ENCODE data around the gene IQGAP1. TPM values are rescaled to one million over a fixed set of nuclear protein-coding genes. Genes with fewer than 3 reads are reported as not detected.

IQGAP1 gene
- total and polyA plus RNA-seq, 4 experiments from 2014 or later = 86.1 to 132 (median 125) TPM

DNA sequence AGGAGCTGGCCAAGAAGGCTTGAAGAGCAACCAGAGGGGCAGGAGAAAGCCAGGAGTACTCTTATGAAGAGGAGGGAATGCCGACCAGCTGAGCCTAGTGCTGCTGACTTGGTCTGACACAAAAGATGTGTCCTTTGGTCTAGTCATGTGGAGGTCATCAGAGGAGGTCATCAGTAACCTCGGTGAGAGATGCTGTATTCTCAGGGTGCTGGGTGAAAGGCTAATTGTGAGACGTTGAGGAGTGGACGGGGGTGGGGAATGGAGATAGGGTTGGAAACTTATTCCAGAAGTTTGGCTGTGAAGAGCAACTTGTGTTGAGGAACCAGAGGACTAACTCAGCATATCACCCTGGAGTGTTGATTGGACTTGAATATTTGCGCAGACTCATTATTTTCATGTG is 147.2 kb downstream of the IQGAP1 start:
- Histone ChIP-seq H3K9me3 (ENCODE audit: control insufficient read depth in 1 of 2, low read length in 2 of 2) (no peaks in the 10 kb centered on the region), H3K27ac (ENCODE audit: low read depth, low read length) (no peak overlapping the region), H3K4me3 (ENCODE audit: low read length in 2 of 2) (no peak overlapping the region), H3K36me3 (ENCODE audit: insufficient read depth, low read length) (no peaks in the 10 kb centered on the region), H3K4me1 (ENCODE audit: insufficient read depth, low read length) (peaks cover 82% of the 10 kb centered on the region), H3K27me3 (ENCODE audit: insufficient read depth, low read length) (no peaks in the 10 kb centered on the region)
- H3K4me1 Mint-ChIP-seq = peaks cover 72 to 94% (median 82%) of the 10 kb centered on the region in 4 donors
- H3K9me3 Mint-ChIP-seq = peaks cover 0 to 2% (median 0%) of the 10 kb centered on the region in 8 donors
- intact Hi-C loops (cut with micrococcal nuclease) = no loop called here
- POLR2A ChIA-PET (ENCODE audit: partially characterized antibody) = interaction anchor here (1.0 kb wide), 1 partner anchor 29 kb away, joined by 3 read pairs; no protein-coding TSS in a partner anchor
- peak overlapping the region in 4 of 8 donors; percentile 1 to 48 (median 25) for H3K4me3 Mint-ChIP-seq
- H3K36me3 Mint-ChIP-seq = peaks cover 6 to 29% of the 10 kb centered on the region in 2 donors
- no peak for DNase-seq
- CTCF ChIA-PET (ENCODE audit: partially characterized antibody) = interaction anchor here (1.1 kb wide), 1 partner anchor 21 kb away, joined by 4 read pairs; no protein-coding TSS in a partner anchor
- peak overlapping the region; percentile 42 to 92 (median 73) for H3K27ac Mint-ChIP-seq
- no peaks in the 10 kb centered on the region for H3K27me3 Mint-ChIP-seq

GRCh38 chr15:90539789-90540188 is 151.7 kb downstream of the IQGAP1 start:
- Mint-ChIP-seq H3K9me3 (no peaks in the 10 kb centered on the region), H3K27me3 (no peaks in the 10 kb centered on the region), H3K4me3 (peak overlapping the region; percentile 88 to 96 (median 92)), H3K4me1 (peaks cover 57 to 84% (median 72%) of the 10 kb centered on the region in 4 donors), H3K27ac (peak overlapping the region; percentile 92 to 99 (median 97)), H3K36me3 (peaks cover 23 to 36% of the 10 kb centered on the region in 2 donors)
- H3K9me3 ChIP-seq (ENCODE audit: control insufficient read depth in 1 of 2, low read length in 2 of 2) = no peaks in the 10 kb centered on the region
- H3K27ac ChIP-seq (ENCODE audit: low read depth, low read length) = peak overlapping the region; percentile 74
- peak; percentile 44 to 67 (median 57) for DNase-seq
- no peaks in the 10 kb centered on the region for H3K36me3 ChIP-seq (ENCODE audit: insufficient read depth, low read length)
- ChIA-PET POLR2A (ENCODE audit: partially characterized antibody) (interaction anchor here (0.6 to 3.3 kb wide), 19 partner anchors 10 to 390 kb away, joined by 3 to 79 read pairs (median 4); partner anchors contain the start of genes CRTC3 and IQGAP1), CTCF (ENCODE audit: partially characterized antibody) (interaction anchor here (0.6 to 2.4 kb wide), 14 partner anchors 9 to 415 kb away, joined by 3 to 24 read pairs (median 4); partner anchors contain the start of genes CRTC3 and RCCD1)
- H3K4me3 ChIP-seq (ENCODE audit: low read length in 2 of 2) = peak overlapping the region; percentile 33 to 43
- intact Hi-C loops (cut with micrococcal nuclease) = loop anchor here (1.0 kb wide), 1 partner anchor 9 kb away; no protein-coding TSS in a partner anchor
- H3K4me1 ChIP-seq (ENCODE audit: insufficient read depth, low read length) = peaks cover 86% of the 10 kb centered on the region
- no peaks in the 10 kb centered on the region for H3K27me3 ChIP-seq (ENCODE audit: insufficient read depth, low read length)

DNA sequence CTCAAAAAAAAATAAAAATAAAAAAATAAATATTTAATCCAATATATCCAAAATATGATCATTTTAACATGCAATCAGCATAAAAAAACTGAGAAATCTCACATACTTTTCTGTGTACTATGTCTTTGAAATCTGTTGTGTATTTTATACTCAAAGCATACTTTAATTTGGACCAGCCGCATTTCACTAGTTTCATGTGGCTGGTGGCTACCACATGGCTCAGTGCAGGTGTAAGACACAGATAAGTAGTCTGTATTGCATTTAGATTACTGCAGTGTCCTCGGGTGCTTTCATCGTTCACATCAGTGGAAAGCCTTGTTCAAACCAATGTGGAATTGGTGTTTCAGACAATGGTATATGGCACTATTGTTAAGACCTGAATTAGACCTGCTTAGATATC is 152.7 kb downstream of the IQGAP1 start:
- H3K27me3 ChIP-seq (ENCODE audit: insufficient read depth, low read length) = no peaks in the 10 kb centered on the region
- H3K4me3 ChIP-seq (ENCODE audit: low read length in 2 of 2) = no peak overlapping the region
- H3K4me1 Mint-ChIP-seq = peaks cover 53 to 84% (median 68%) of the 10 kb centered on the region in 4 donors
- POLR2A ChIA-PET (ENCODE audit: partially characterized antibody) = interaction anchor here (0.7 to 3.3 kb wide), 7 partner anchors 11 to 389 kb away, joined by 3 to 79 read pairs (median 3); partner anchors contain the start of gene CRTC3
- H3K4me3 Mint-ChIP-seq = peak overlapping the region in 6 of 8 donors; percentile 51 to 74 (median 64)
- peak overlapping the region in 6 of 7 donors; percentile 41 to 79 (median 70) for H3K27ac Mint-ChIP-seq
- no peaks in the 10 kb centered on the region for H3K36me3 ChIP-seq (ENCODE audit: insufficient read depth, low read length)
- peak overlapping the region; percentile 3 for H3K27ac ChIP-seq (ENCODE audit: low read depth, low read length)
- DNase-seq = no peak
- H3K27me3 Mint-ChIP-seq = no peaks in the 10 kb centered on the region
- CTCF ChIA-PET (ENCODE audit: partially characterized antibody) = interaction anchor here (0.9 to 2.4 kb wide), 10 partner anchors 8 to 221 kb away, joined by 3 to 24 read pairs (median 6); partner anchors contain the start of gene CRTC3
- no peaks in the 10 kb centered on the region for H3K9me3 Mint-ChIP-seq
- intact Hi-C loops (cut with micrococcal nuclease) = no loop called here
- no peaks in the 10 kb centered on the region for H3K9me3 ChIP-seq (ENCODE audit: control insufficient read depth in 1 of 2, low read length in 2 of 2)
- peaks cover 27 to 41% of the 10 kb centered on the region in 2 donors for H3K36me3 Mint-ChIP-seq
- H3K4me1 ChIP-seq (ENCODE audit: insufficient read depth, low read length) = peaks cover 82% of the 10 kb centered on the region

GRCh38 chr15:90545095-90545494 is 157.1 kb downstream of the IQGAP1 start:
- H3K9me3 Mint-ChIP-seq = no peaks in the 10 kb centered on the region
- ChIA-PET POLR2A (ENCODE audit: partially characterized antibody) (no interaction called here), CTCF (ENCODE audit: partially characterized antibody) (interaction anchor here (1.1 to 1.4 kb wide), 2 partner anchors 11 to 14 kb away, joined by 5 read pairs; no protein-coding TSS in a partner anchor)
- peaks cover 28 to 49% of the 10 kb centered on the region in 2 donors for H3K36me3 Mint-ChIP-seq
- no peak overlapping the region for H3K4me3 Mint-ChIP-seq
- Histone ChIP-seq H3K27ac (ENCODE audit: low read depth, low read length) (no peak overlapping the region), H3K4me3 (ENCODE audit: low read length in 2 of 2) (no peak overlapping the region), H3K27me3 (ENCODE audit: insufficient read depth, low read length) (no peaks in the 10 kb centered on the region), H3K36me3 (ENCODE audit: insufficient read depth, low read length) (no peaks in the 10 kb centered on the region), H3K9me3 (ENCODE audit: control insufficient read depth in 1 of 2, low read length in 2 of 2) (no peaks in the 10 kb centered on the region), H3K4me1 (ENCODE audit: insufficient read depth, low read length) (peaks cover 54% of the 10 kb centered on the region)
- intact Hi-C loops (cut with micrococcal nuclease) = loop anchor here (2.0 kb wide), 1 partner anchor 14 kb away; no protein-coding TSS in a partner anchor
- H3K27ac Mint-ChIP-seq = peak overlapping the region in 2 of 7 donors; percentile 6 to 80
- no peaks in the 10 kb centered on the region for H3K27me3 Mint-ChIP-seq
- H3K4me1 Mint-ChIP-seq = peaks cover 30 to 66% (median 53%) of the 10 kb centered on the region in 4 donors
- DNase-seq = no peak

- POLR2A ChIA-PET (ENCODE audit: partially characterized antibody) = interaction anchor here (0.7 to 1.5 kb wide), 3 partner anchors 14 to 47 kb away, joined by 3 to 5 read pairs (median 4); no protein-coding TSS in a partner anchor
- Mint-ChIP-seq H3K27ac (peak overlapping the region in 6 of 7 donors; percentile 1 to 68 (median 31)), H3K36me3 (peaks cover 40 to 55% of the 10 kb centered on the region in 2 donors), H3K4me1 (peaks cover 32 to 62% (median 46%) of the 10 kb centered on the region in 4 donors), H3K4me3 (peak overlapping the region in 4 of 8 donors; percentile 29 to 53 (median 46)), H3K27me3 (no peaks in the 10 kb centered on the region), H3K9me3 (no peaks in the 10 kb centered on the region)
- peaks cover 30% of the 10 kb centered on the region for H3K4me1 ChIP-seq (ENCODE audit: insufficient read depth, low read length)
- intact Hi-C loops (cut with micrococcal nuclease) = no loop called here
- H3K27ac ChIP-seq (ENCODE audit: low read depth, low read length) = no peak overlapping the region
- no peaks in the 10 kb centered on the region for H3K27me3 ChIP-seq (ENCODE audit: insufficient read depth, low read length)
- DNase-seq = no peak
- no peaks in the 10 kb centered on the region for H3K9me3 ChIP-seq (ENCODE audit: control insufficient read depth in 1 of 2, low read length in 2 of 2)
- peaks cover 8% of the 10 kb centered on the region for H3K36me3 ChIP-seq (ENCODE audit: insufficient read depth, low read length)
- no peak overlapping the region for H3K4me3 ChIP-seq (ENCODE audit: low read length in 2 of 2)
- CTCF ChIA-PET (ENCODE audit: partially characterized antibody) = interaction anchor here (1.0 to 1.1 kb wide), 2 partner anchors 13 to 17 kb away, joined by 3 read pairs; no protein-coding TSS in a partner anchor
Measured at GRCh38 chr15:90547540-90547939, 159.5 kb downstream of the IQGAP1 start.

DNA sequence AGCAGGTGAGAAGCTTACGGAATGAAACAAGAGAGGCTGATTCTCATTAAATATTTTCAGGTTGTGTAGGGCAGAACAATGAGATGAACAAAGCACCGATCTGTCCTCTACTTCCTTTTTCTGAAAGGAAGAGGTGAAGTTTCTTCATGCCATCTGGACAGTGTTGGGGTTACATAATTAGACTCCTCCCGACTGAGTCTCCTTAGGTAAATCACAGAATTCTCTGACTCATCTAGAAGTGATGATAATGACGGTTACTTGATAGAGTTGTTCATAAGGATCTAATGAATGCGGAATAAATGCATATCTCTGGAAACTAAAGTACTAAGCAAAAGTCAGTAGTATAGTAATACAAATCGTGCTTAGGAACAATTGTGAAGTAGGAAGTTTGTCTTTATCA is 162.9 kb downstream of the IQGAP1 start:
- intact Hi-C loops (cut with micrococcal nuclease) = no loop called here
- Histone ChIP-seq H3K9me3 (ENCODE audit: control insufficient read depth in 1 of 2, low read length in 2 of 2) (no peaks in the 10 kb centered on the region), H3K4me1 (ENCODE audit: insufficient read depth, low read length) (peaks cover 9% of the 10 kb centered on the region), H3K36me3 (ENCODE audit: insufficient read depth, low read length) (peaks cover 8% of the 10 kb centered on the region), H3K4me3 (ENCODE audit: low read length in 2 of 2) (no peak overlapping the region), H3K27ac (ENCODE audit: low read depth, low read length) (no peak overlapping the region), H3K27me3 (ENCODE audit: insufficient read depth, low read length) (no peaks in the 10 kb centered on the region)
- no peaks in the 10 kb centered on the region for H3K27me3 Mint-ChIP-seq
- peaks cover 27 to 61% (median 42%) of the 10 kb centered on the region in 4 donors for H3K4me1 Mint-ChIP-seq
- DNase-seq = no peak
- peak overlapping the region in 2 of 7 donors; percentile 15 to 81 for H3K27ac Mint-ChIP-seq
- ChIA-PET POLR2A (ENCODE audit: partially characterized antibody) (no interaction called here), CTCF (ENCODE audit: partially characterized antibody) (no interaction called here)
- H3K36me3 Mint-ChIP-seq = peaks cover 40 to 57% of the 10 kb centered on the region in 2 donors
- H3K9me3 Mint-ChIP-seq = no peaks in the 10 kb centered on the region
- no peak overlapping the region for H3K4me3 Mint-ChIP-seq

Data from CD4-positive, alpha-beta memory T cell (primary cell).